SK-N-SH (cell line): Measurements from ENCODE around the gene LRFN4. TPM values are rescaled to one million over a fixed set of nuclear protein-coding genes. Genes with fewer than 3 reads are reported as not detected.

Experiments
- CTCF ChIA-PET: fragments of 300-600, 350-600 bp; formaldehyde crosslinking; extraction: SDS; loops from one replicate; lab custom pipeline; 2021; lab: Yijun Ruan, JAX
- POLR2A ChIA-PET: fragments of 350-600 bp; sonication (Branson Sonifier 250); formaldehyde crosslinking; extraction: SDS; loops from one replicate; lab custom pipeline; 2020; ENCODE audit warnings: antibody characterized with exemption, inconsistent platforms; lab: Yijun Ruan, JAX
- DNase-seq: peaks from one replicate; pipeline ENCODE4 v3.0.0; 2012
- H2AFZ ChIP-seq: fragments of 200-600 bp; sonication (generic); 2 replicates; pipeline ENCODE4 v1.8.1; 2016; ENCODE audit warnings: antibody characterized with exemption, mild to moderate bottlenecking, low read depth
- H3F3A ChIP-seq: fragments of 200-600 bp; sonication (generic); replicated peaks from 2 replicates; pipeline ENCODE3; 2016; ENCODE audit warnings: antibody characterized with exemption, mild to moderate bottlenecking; ENCODE audit not compliant: insufficient read depth
- H3K27ac ChIP-seq, 2 experiments: fragments of 200-500 bp in 1 of 2; fragments of 200-600 bp in 1 of 2; sonication (Bioruptor generic) in 1 of 2; sonication (generic), shearing (Covaris generic) in 1 of 2; 2 replicates each; pipeline versions ENCODE4 v1.5.1 to v1.6.1; 2014 to 2016; ENCODE audit warnings: low read depth in 2 of 2, inconsistent platforms in 1 of 2, low read length in 1 of 2, mild to moderate bottlenecking in 1 of 2, mixed read lengths in 1 of 2
- H3K27me3 ChIP-seq: fragments of 200-600 bp; sonication (generic), shearing (Covaris generic); 2 replicates; pipeline ENCODE4 v1.6.1; 2016; ENCODE audit warnings: mixed run types; ENCODE audit not compliant: insufficient read depth
- H3K36me3 ChIP-seq, 2 experiments: fragments of 200-500 bp in 1 of 2; fragments of 200-600 bp in 1 of 2; sonication (Bioruptor generic) in 1 of 2; sonication (generic) in 1 of 2; replicated peaks in 1 of 2; 2 replicates each; pipeline versions ENCODE3 to v1.5.1; 2014 to 2016; ENCODE audit warnings: low read length in 1 of 2, mild to moderate bottlenecking in 1 of 2; ENCODE audit not compliant: insufficient read depth in 2 of 2, control insufficient read depth in 1 of 2
- H3K4me1 ChIP-seq, 2 experiments: fragments of 200-500 bp in 1 of 2; fragments of 200-600 bp in 1 of 2; sonication (Bioruptor generic) in 1 of 2; sonication (generic), shearing (Covaris generic) in 1 of 2; 2 replicates each; pipeline versions ENCODE4 v1.5.1 to v1.6.1; 2014 to 2016; ENCODE audit warnings: low read depth in 1 of 2, low read length in 1 of 2, mixed run types in 1 of 2; ENCODE audit not compliant: insufficient read depth in 2 of 2, control insufficient read depth in 1 of 2
- H3K4me2 ChIP-seq: fragments of 200-600 bp; sonication (generic), shearing (Covaris generic); 2 replicates; pipeline ENCODE4 v1.6.1; 2017; ENCODE audit warnings: mixed run types
- H3K4me3 ChIP-seq, 2 experiments: fragments of 200-500 bp in 1 of 2; fragments of 200-600 bp in 1 of 2; sonication (Bioruptor generic) in 1 of 2; sonication (generic), shearing (Covaris generic) in 1 of 2; 2 replicates each; pipeline versions ENCODE4 v1.5.1 to v1.8.1; 2014 to 2016; ENCODE audit warnings: low read depth in 2 of 2, inconsistent platforms in 1 of 2, low read length in 1 of 2, mild to moderate bottlenecking in 1 of 2, mixed read lengths in 1 of 2, moderate library complexity in 1 of 2
- H3K79me2 ChIP-seq: fragments of 200-600 bp; sonication (generic); 2 replicates; pipeline ENCODE4 v1.8.1; 2017; ENCODE audit warnings: mild to moderate bottlenecking; ENCODE audit not compliant: insufficient read depth
- H3K9ac ChIP-seq: fragments of 200-600 bp; sonication (generic); 2 replicates; pipeline ENCODE4 v1.6.1; 2017; ENCODE audit warnings: mixed run types
- H3K9me2 ChIP-seq: fragments of 200-600 bp; sonication (generic); 2 replicates; pipeline ENCODE4 v1.6.1; 2017; ENCODE audit warnings: mixed run types
- H3K9me3 ChIP-seq: fragments of 200-600 bp; sonication (generic); 2 replicates; pipeline ENCODE4 v1.6.1; 2017; ENCODE audit warnings: mixed run types, mild to moderate bottlenecking, moderate library complexity
- H4K20me1 ChIP-seq: fragments of 200-600 bp; sonication (generic); 2 replicates; pipeline ENCODE4 v1.6.1; 2017; ENCODE audit warnings: mild to moderate bottlenecking, mixed run types; ENCODE audit not compliant: insufficient read depth
- CHD2 ChIP-seq: fragments of 150-350 bp; IDR thresholded peaks from 2 replicates; pipeline ENCODE4 v1.6.1; 2018; ENCODE audit warnings: low read length; ENCODE audit not compliant: partially characterized antibody
- EP300 ChIP-seq, 2 experiments: IDR thresholded peaks; 2 replicates each; pipeline versions ENCODE4 v1.4.0 to v1.6.1; 2012; ENCODE audit warnings: borderline replicate concordance in 1 of 2, low read depth in 1 of 2, low read length in 1 of 2
- EZH2phosphoT487 ChIP-seq: fragments of 200-600 bp; sonication (generic); IDR thresholded peaks from 2 replicates; pipeline ENCODE4 v1.6.1; 2017; ENCODE audit warnings: low read depth, mixed run types, mild to moderate bottlenecking, antibody characterized with exemption, moderate library complexity, borderline replicate concordance
- FOSL2 ChIP-seq: IDR thresholded peaks from 2 replicates; pipeline ENCODE4 v1.4.0; 2012; ENCODE audit warnings: low read depth, mild to moderate bottlenecking, moderate library complexity, borderline replicate concordance
- FOXM1 ChIP-seq: IDR thresholded peaks from 2 replicates; pipeline ENCODE4 v1.4.0; 2012; ENCODE audit warnings: low read depth, mild to moderate bottlenecking
- GATA2 ChIP-seq: sonication (generic); formaldehyde crosslinking; IDR thresholded peaks from 2 replicates; pipeline ENCODE4 v1.5.0; 2020; ENCODE audit warnings: mild to moderate bottlenecking, missing genetic modification reagents
- MXI1 ChIP-seq: IDR thresholded peaks from 2 replicates; pipeline ENCODE4 v1.6.1; 2012; ENCODE audit warnings: mild to moderate bottlenecking, low read depth, low read length, improper control_type of control experiment
- POLR2AphosphoS5 ChIP-seq: IDR thresholded peaks from 2 replicates; pipeline ENCODE4 v1.6.1; 2012; ENCODE audit warnings: low read depth, low read length
- RAD21 ChIP-seq: IDR thresholded peaks from 2 replicates; pipeline ENCODE4 v1.6.1; 2012; ENCODE audit warnings: mild to moderate bottlenecking, low read length
- RCOR1 ChIP-seq: fragments of 150-350 bp; IDR thresholded peaks from 2 replicates; pipeline ENCODE4 v1.6.1; 2017; ENCODE audit warnings: antibody characterized with exemption, low read length
- RFX5 ChIP-seq: IDR thresholded peaks from 2 replicates; pipeline ENCODE4 v1.6.1; 2012; ENCODE audit warnings: mild to moderate bottlenecking, improper control_type of control experiment, low read length
- SIN3A ChIP-seq: IDR thresholded peaks from 2 replicates; pipeline ENCODE4 v1.6.1; 2012; ENCODE audit warnings: low read depth, mild to moderate bottlenecking, low read length, moderate library complexity, borderline replicate concordance
- SMC3 ChIP-seq: IDR thresholded peaks from 2 replicates; pipeline ENCODE4 v1.6.1; 2012; ENCODE audit warnings: low read depth, low read length, improper control_type of control experiment
- TAF1 ChIP-seq: IDR thresholded peaks from 2 replicates; pipeline ENCODE4 v1.6.1; 2012; ENCODE audit warnings: low read depth, mild to moderate bottlenecking, low read length, moderate library complexity, borderline replicate concordance
- TCF12 ChIP-seq: IDR thresholded peaks from 2 replicates; pipeline ENCODE4 v1.4.0; 2012
- TEAD4 ChIP-seq: IDR thresholded peaks from 2 replicates; pipeline ENCODE4 v1.4.0; 2012; ENCODE audit warnings: mild to moderate bottlenecking, borderline replicate concordance; ENCODE audit not compliant: insufficient read depth
- WGBS: methylation state at CpG from one replicate; pipeline ENCODE4 v1.1.6; 2017; ENCODE audit warnings: low lambda C conversion rate; 5-methylcytosine and 5-hydroxymethylcytosine counted together
- polyA plus RNA-seq, 3 experiments: library from polyadenylated mRNA; depleted of rRNA; stranded (reverse); fragments of >200 nt; gene quantifications; 2 replicates each; pipeline ENCODE4 v1.2.3, GENCODE V29; 2012

Gene LRFN4
- polyA plus RNA-seq, 1 of the 3 experiments (the other 2 are of a cell fraction): 15.9 TPM

GRCh38 chr11:66885469-66885868 lies 28.6 kb downstream of the LRFN4 start:
- Histone ChIP-seq H3K4me1 (peaks cover 4 to 41% of the 10 kb centered on the region in 2 experiments; a peak in 2 of 4 replicates), H3K4me2 (no peak overlapping the region), H3K9me2 (no peaks in the 10 kb centered on the region), H3K79me2 (no peaks in the 10 kb centered on the region), H2AFZ (no peak overlapping the region), H3K36me3 (no peaks in the 10 kb centered on the region), H3K9ac (no peak overlapping the region), H3K4me3 (no peak overlapping the region), H4K20me1 (no peaks in the 10 kb centered on the region), H3K9me3 (no peaks in the 10 kb centered on the region), H3F3A (no peaks in the 10 kb centered on the region), H3K27ac (peak overlapping the region in 1 of 2 experiments; percentile 61; a peak in 2 of 4 replicates), H3K27me3 (no peaks in the 10 kb centered on the region)
- WGBS: 91% methylated on average over 3 of the region's 4 CpGs
- no peak for TF ChIP-seq FOXM1
- TF ChIP-seq TCF12: no peak
- no peak for TF ChIP-seq EZH2phosphoT487
- no peak for TF ChIP-seq FOSL2
- no peak for TF ChIP-seq RAD21
- TF ChIP-seq MXI1: 0 out of 2 replicates have a peak, but pooled peaks have one; percentile 25
- TF ChIP-seq RCOR1: peak; percentile 40; the same call in 1 of the 2 replicates
- POLR2A ChIA-PET: no interaction called here
- DNase-seq: no peak
- CTCF ChIA-PET: interaction anchor here (1.1 to 2.7 kb wide), 3 partner anchors 34 to 90 kb away, joined by 3 to 15 read pairs (median 9); partner anchors contain the start of gene C11orf86

- Histone ChIP-seq H3K4me3 (no peak overlapping the region), H3K36me3 (no peaks in the 10 kb centered on the region), H3K79me2 (no peaks in the 10 kb centered on the region), H3F3A (no peaks in the 10 kb centered on the region), H3K4me1 (peaks cover 4 to 36% of the 10 kb centered on the region in 2 experiments; a peak in 2 of 4 replicates), H2AFZ (no peak overlapping the region), H3K4me2 (no peak overlapping the region), H3K9me2 (no peaks in the 10 kb centered on the region), H3K9me3 (no peaks in the 10 kb centered on the region), H3K27ac (peak overlapping the region in 1 of 2 experiments; percentile 61; a peak in 2 of 4 replicates), H3K27me3 (no peaks in the 10 kb centered on the region), H3K9ac (no peak overlapping the region), H4K20me1 (no peaks in the 10 kb centered on the region)
- ChIA-PET CTCF (interaction anchor here (2.7 kb wide), 1 partner anchor 90 kb away, joined by 15 read pairs; the partner anchor contains the start of gene C11orf86), POLR2A (no interaction called here)
- TF ChIP-seq TCF12 (no peak), GATA2 (peak; percentile 36; the same call in 1 of the 2 replicates), EP300 (IDR thresholded peaks at IDR 0.05; ENCODE audit: borderline replicate concordance in 1 of 2, low read depth in 1 of 2, low read length in 1 of 2) (peak in 1 of 2 experiments; percentile 5; a peak in 1 of 4 replicates)
- DNase-seq: peak; percentile 77
- 84% methylated on average over 11 of the region's 11 CpGs for WGBS
Observed at GRCh38 chr11:66885950-66886440, 29.1 kb downstream of the LRFN4 start.

DNA sequence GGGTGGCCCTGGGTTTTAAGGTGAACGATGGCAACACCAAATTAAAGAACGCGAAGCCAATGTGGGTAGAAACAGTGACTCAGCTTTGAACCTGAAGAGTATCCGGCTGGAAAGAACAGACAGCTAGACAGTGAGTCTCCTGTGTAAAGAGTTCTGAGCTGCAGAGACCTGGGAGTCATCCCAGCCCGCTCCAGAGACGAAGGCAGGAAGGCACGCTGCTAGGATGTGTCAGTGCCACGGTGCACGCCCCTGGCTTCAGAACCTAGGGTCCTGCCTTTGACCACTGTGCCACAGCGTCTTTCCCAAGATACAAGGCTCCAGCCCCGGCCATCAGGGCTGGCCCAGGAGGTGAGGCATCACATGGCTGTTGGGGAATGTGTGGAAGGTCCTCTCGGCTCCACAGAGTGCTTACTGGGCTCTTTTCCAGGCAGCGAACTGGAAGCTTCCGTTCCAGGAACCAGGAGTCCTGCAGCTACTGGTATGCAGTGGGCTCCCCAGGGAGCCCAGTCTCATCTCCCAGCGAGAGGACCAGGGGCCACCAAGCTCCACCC lies 29.9 kb downstream of the LRFN4 start:
- Histone ChIP-seq H3K9ac (no peak overlapping the region), H3K27me3 (no peaks in the 10 kb centered on the region), H3K4me1 (peaks cover 4 to 30% of the 10 kb centered on the region in 2 experiments; a peak in 2 of 4 replicates), H3K4me3 (no peak overlapping the region)
- CTCF ChIA-PET: interaction anchor here (0.6 to 2.7 kb wide), 3 partner anchors 8 to 89 kb away, joined by 3 to 15 read pairs (median 3); partner anchors contain the start of gene C11orf86
- TF ChIP-seq RFX5: no peak
- no peak for TF ChIP-seq TEAD4
- no peak for TF ChIP-seq POLR2AphosphoS5
- TF ChIP-seq CHD2: no peak
- TF ChIP-seq SIN3A: no peak
- TF ChIP-seq TAF1: no peak
- TF ChIP-seq RCOR1: no peak
- TF ChIP-seq SMC3: no peak
- TF ChIP-seq, all 33 proteins: peak for 0
- H3K79me2 ChIP-seq: no peaks in the 10 kb centered on the region
- no peaks in the 10 kb centered on the region for H3K9me3 ChIP-seq
- H2AFZ ChIP-seq: no peak overlapping the region
- peaks cover under 1% of the 10 kb centered on the region for H3F3A ChIP-seq
- WGBS: 78% methylated on average over 7 of the region's 15 CpGs
- no peak for DNase-seq
- no peaks in the 10 kb centered on the region for H3K9me2 ChIP-seq
- no peak overlapping the region for H3K4me2 ChIP-seq
- H4K20me1 ChIP-seq: no peaks in the 10 kb centered on the region
- POLR2A ChIA-PET: no interaction called here
- peak overlapping the region in 1 of 2 experiments; percentile 61; a peak in 2 of 4 replicates for H3K27ac ChIP-seq
- no peaks in the 10 kb centered on the region for H3K36me3 ChIP-seq
